Panc1 (cell line): Measurements from ENCODE around the gene ALDH16A1.

Experiments
- CTCF ChIP-seq: fragments of 450-650 bp; IDR thresholded peaks from 2 replicates; pipeline ENCODE4 v1.5.1; 2017; ENCODE audit warnings: mild to moderate bottlenecking
- POLR2AphosphoS5 ChIP-seq: IDR thresholded peaks from 2 replicates; pipeline ENCODE4 v1.6.1; 2012; ENCODE audit warnings: mild to moderate bottlenecking, low read depth, low read length, moderate library complexity
- REST ChIP-seq, 2 experiments: IDR thresholded peaks; 2 replicates each; pipeline ENCODE4 v1.6.1; 2011 to 2012; ENCODE audit warnings: low read depth in 2 of 2, control low read depth in 1 of 2, low read length in 1 of 2, mild to moderate bottlenecking in 1 of 2, moderate library complexity in 1 of 2; ENCODE audit not compliant: insufficient read depth in 1 of 2
- SIN3A ChIP-seq: IDR thresholded peaks from 2 replicates; pipeline ENCODE4 v1.6.1; 2012; ENCODE audit warnings: low read depth, mild to moderate bottlenecking, low read length, moderate library complexity, borderline replicate concordance; ENCODE audit not compliant: insufficient read depth
- TCF7L2 ChIP-seq: IDR thresholded peaks from 2 replicates; pipeline ENCODE4 v1.6.1; 2011; ENCODE audit warnings: mild to moderate bottlenecking, low read depth, low read length, inconsistent platforms

- no peak for TF ChIP-seq CTCF
- no peak for TF ChIP-seq REST (IDR thresholded peaks at IDR 0.05; ENCODE audit: insufficient read depth in 1 of 2, low read depth in 2 of 2, low read length in 1 of 2)
- TF ChIP-seq TCF7L2, result no peak
- no peak for TF ChIP-seq POLR2AphosphoS5
- TF ChIP-seq SIN3A, result no peak
Observed at GRCh38 chr19:49486232-49486631, 33.2 kb downstream of the ALDH16A1 start.
